Keratinocyte (primary cell): ENCODE measurements around the gene RPL18.

ENCODE experiments used
- CTCF ChIP-seq, 3 experiments: IDR thresholded peaks in 1 of 3; conservative IDR thresholded peaks in 1 of 3; optimal IDR thresholded peaks in 1 of 3; 2 replicates in 2 of 3; 3 replicates in 1 of 3; pipeline versions ENCODE3 to v1.5.1; 2011; ENCODE audit warnings: low read length in 3 of 3, mild to moderate bottlenecking in 3 of 3, moderate library complexity in 2 of 3, control low read depth in 1 of 3, inconsistent platforms in 1 of 3; ENCODE audit not compliant: insufficient read depth in 2 of 3; ENCODE audit errors: extremely low read depth in 1 of 3
- EZH2 ChIP-seq: IDR thresholded peaks from one replicate; pipeline ENCODE4 v1.6.1; 2012; ENCODE audit warnings: inconsistent platforms, mild to moderate bottlenecking, low read length, moderate library complexity

- no peak for TF ChIP-seq CTCF (optimal IDR thresholded peaks at IDR 0.05 in 1 of 3, IDR thresholded peaks at IDR 0.05 in 1 of 3, conservative IDR thresholded peaks at IDR 0.05 in 1 of 3; ENCODE audit: extremely low read depth in 1 of 3, insufficient read depth in 2 of 3, low read length in 3 of 3)
- TF ChIP-seq EZH2: no peak
These were observed 16.4 kb upstream of the RPL18 start for GRCh38 chr19:48635263-48635965.
